ENCODE data around the gene TRIM7. TPM values are rescaled to one million over a fixed set of nuclear protein-coding genes. Genes with fewer than 3 reads are reported as not detected.
"Not testable (repeated sequence)": the region's sequence is repeated elsewhere in the genome, so short reads cannot be mapped to it uniquely, and the experiment has no call there.

Gene TRIM7
- total RNA-seq, 6 experiments from 2014 or later: 0.07 to 1.4 (median 0.26) TPM; not detected in 1

- H3K27ac ChIP-seq; DNase-seq; H3K4me3 ChIP-seq; intact Hi-C loops (cut with DNase I); H3K36me3 ChIP-seq; H3K27me3 ChIP-seq; ATAC-seq; H3K9me3 ChIP-seq: not testable (repeated sequence)
- WGBS (ENCODE audit: insufficient coverage, low coverage, low lambda C conversion rate, missing lambda C conversion rate): 81% methylated on average over 15 of the region's 24 CpGs
- H3K4me1 ChIP-seq: peaks cover 0 to 21% (median 9%) of the 10 kb centered on the region in 4 donors
Observed at GRCh38 chr5:181209006-181209405, 4.0 kb upstream of the TRIM7 start.

- H3K36me3 ChIP-seq: no peaks in the 10 kb centered on the region
- DNase-seq: no peak
- intact Hi-C loops (cut with DNase I): no loop called here
- peaks cover 0 to 30% (median 9%) of the 10 kb centered on the region in 4 donors for H3K4me1 ChIP-seq
- no peak overlapping the region for H3K27ac ChIP-seq
- H3K9me3 ChIP-seq: no peaks in the 10 kb centered on the region
- no peak for ATAC-seq
- WGBS (ENCODE audit: insufficient coverage, low coverage, low lambda C conversion rate, missing lambda C conversion rate): 38% methylated on average over 3 of the region's 3 CpGs
- no peaks in the 10 kb centered on the region for H3K27me3 ChIP-seq
- TF ChIP-seq CTCF (IDR thresholded peaks at IDR 0.05): no peak
- TF ChIP-seq POLR2A (IDR thresholded peaks at IDR 0.05): no peak
- no peak overlapping the region for H3K4me3 ChIP-seq
Observed at GRCh38 chr5:181207960-181208253, 2.9 kb upstream of the TRIM7 start.

GRCh38 chr5:181207214-181207959 lies 2.4 kb upstream of the TRIM7 start:
- no peaks in the 10 kb centered on the region for H3K9me3 ChIP-seq
- intact Hi-C loops (cut with DNase I): no loop called here
- 2% methylated on average over 36 of the region's 36 CpGs for WGBS (ENCODE audit: insufficient coverage, low coverage, low lambda C conversion rate, missing lambda C conversion rate)
- H3K27ac ChIP-seq: peak overlapping the region; percentile 48 to 59 (median 50)
- H3K36me3 ChIP-seq: no peaks in the 10 kb centered on the region
- DNase-seq (peak in 2 of 3 donors; percentile 71 to 76), ATAC-seq (peak; percentile 45 to 65 (median 52))
- H3K4me3 ChIP-seq: peak overlapping the region; percentile 28 to 47 (median 44)
- TF ChIP-seq POLR2A (IDR thresholded peaks at IDR 0.05) (no peak), CTCF (IDR thresholded peaks at IDR 0.05) (no peak)
- no peaks in the 10 kb centered on the region for H3K27me3 ChIP-seq
- H3K4me1 ChIP-seq: peaks cover 0 to 30% (median 9%) of the 10 kb centered on the region in 4 donors

- no peaks in the 10 kb centered on the region for H3K36me3 ChIP-seq
- H3K27ac ChIP-seq: no peak overlapping the region
- DNase-seq (no peak), ATAC-seq (no peak)
- H3K9me3 ChIP-seq: no peaks in the 10 kb centered on the region
- no peak for TF ChIP-seq POLR2A (IDR thresholded peaks at IDR 0.05)
- no peaks in the 10 kb centered on the region for H3K27me3 ChIP-seq
- intact Hi-C loops (cut with DNase I): no loop called here
- peak overlapping the region in 2 of 3 donors; percentile 44 to 47 for H3K4me3 ChIP-seq
- H3K4me1 ChIP-seq: peaks cover 0 to 30% (median 9%) of the 10 kb centered on the region in 4 donors
- 25% methylated on average over 37 of the region's 37 CpGs for WGBS (ENCODE audit: insufficient coverage, low coverage, low lambda C conversion rate, missing lambda C conversion rate)
Observed at GRCh38 chr5:181205761-181206649, 1.0 kb upstream of the TRIM7 start.

GRCh38 chr5:181204113-181204825 lies 727 bp downstream of the TRIM7 start:
- intact Hi-C loops (cut with DNase I): no loop called here
- no peak for TF ChIP-seq CTCF (IDR thresholded peaks at IDR 0.05)
- TF ChIP-seq POLR2A (IDR thresholded peaks at IDR 0.05): no peak
- Histone ChIP-seq H3K36me3 (no peaks in the 10 kb centered on the region), H3K4me1 (peaks cover 0 to 30% (median 9%) of the 10 kb centered on the region in 4 donors), H3K9me3 (no peaks in the 10 kb centered on the region), H3K27ac (no peak overlapping the region), H3K27me3 (no peaks in the 10 kb centered on the region), H3K4me3 (peak overlapping the region; percentile 38 to 54 (median 43))
- WGBS (ENCODE audit: insufficient coverage, low coverage, low lambda C conversion rate, missing lambda C conversion rate): 0% methylated on average over 5 of the region's 67 CpGs
- ATAC-seq (peak in 3 of 4 donors; percentile 2 to 23 (median 9)), DNase-seq (no peak)
